ENCODE data around the gene OR52B2. TPM values are rescaled to one million over a fixed set of nuclear protein-coding genes. Genes with fewer than 3 reads are reported as not detected.
"Not testable (repeated sequence)": the region's sequence is repeated elsewhere in the genome, so short reads cannot be mapped to it uniquely, and the experiment has no call there.

The OR52B2 gene
- total RNA-seq, 1 experiment from 2014 or later = not detected

- no peak overlapping the region for H3K9ac ChIP-seq (ENCODE audit: low read length)
- TF ChIP-seq CTCF (conservative IDR thresholded peaks at IDR 0.05; ENCODE audit: low read depth, low read length) = no peak
- TF ChIP-seq EZH2phosphoT487 (IDR thresholded peaks at IDR 0.05; ENCODE audit: borderline replicate concordance, low read length) = no peak
- no peak for TF ChIP-seq EZH2 (IDR thresholded peaks at IDR 0.05; ENCODE audit: low read length, unreplicated experiment)
- H3F3A ChIP-seq (ENCODE audit: low read length, unreplicated experiment) = no peaks in the 10 kb centered on the region
- ATAC-seq (no peak), DNase-seq (no peak)
- H3K79me2 ChIP-seq (ENCODE audit: low read length) = no peaks in the 10 kb centered on the region
- BruUV-seq (replicated peaks) = no TSS peak
- POLR2A ChIA-PET (ENCODE audit: unreplicated experiment) = no interaction called here
- H2AFZ ChIP-seq (ENCODE audit: low read length) = no peak overlapping the region
- H3K36me3 ChIP-seq (ENCODE audit: low read depth, low read length) = no peaks in the 10 kb centered on the region
- CTCF ChIA-PET = no interaction called here
- no peak overlapping the region for H3K4me3 ChIP-seq (ENCODE audit: low read length)
- no peaks in the 10 kb centered on the region for H3K4me1 ChIP-seq (ENCODE audit: insufficient read depth, low read length)
- no peaks in the 10 kb centered on the region for H3K27me3 ChIP-seq (ENCODE audit: low read length)
- no peaks in the 10 kb centered on the region for H4K20me1 ChIP-seq (ENCODE audit: low read length)
- intact Hi-C loops (cut with micrococcal nuclease) = no loop called here
- H3K9me3 ChIP-seq (ENCODE audit: low read length) = no peaks in the 10 kb centered on the region
- H3K9me2 ChIP-seq (replicated peaks; ENCODE audit: low read length) = no peaks in the 10 kb centered on the region
- H3K4me2 ChIP-seq (ENCODE audit: low read length) = no peak overlapping the region
- no peak overlapping the region for H3K27ac ChIP-seq (ENCODE audit: low read length)
These were observed 19.0 kb downstream of the OR52B2 start for GRCh38 chr11:6151117-6151516.

DNA sequence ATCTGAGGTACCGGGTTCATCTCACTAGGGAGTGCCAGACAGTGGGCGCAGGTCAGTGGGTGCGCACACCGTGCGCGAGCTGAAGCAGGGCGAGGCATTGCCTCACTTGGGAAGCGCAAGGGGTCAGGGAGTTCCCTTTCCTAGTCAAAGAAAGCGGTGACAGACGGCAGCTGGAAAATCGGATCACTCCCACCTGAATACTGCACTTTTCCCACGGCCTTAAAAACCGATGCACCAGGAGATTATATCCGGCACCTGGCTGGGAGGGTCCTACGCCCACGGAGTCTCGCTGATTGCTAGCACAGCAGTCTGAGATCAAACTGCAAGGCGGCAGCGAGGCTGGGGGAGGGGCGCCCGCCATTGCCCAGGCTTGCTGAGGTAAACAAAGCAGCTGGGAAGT lies 26.4 kb downstream of the OR52B2 start:
- H3F3A ChIP-seq (ENCODE audit: low read length, unreplicated experiment); H3K9me3 ChIP-seq (ENCODE audit: low read length); H2AFZ ChIP-seq (ENCODE audit: low read length); CTCF ChIA-PET; POLR2A ChIA-PET (ENCODE audit: unreplicated experiment); H3K36me3 ChIP-seq (ENCODE audit: low read depth, low read length); BruUV-seq (replicated peaks); H3K79me2 ChIP-seq (ENCODE audit: low read length); ATAC-seq; H4K20me1 ChIP-seq (ENCODE audit: low read length); intact Hi-C loops (cut with micrococcal nuclease); H3K4me2 ChIP-seq (ENCODE audit: low read length); H3K9me2 ChIP-seq (replicated peaks; ENCODE audit: low read length); H3K27ac ChIP-seq (ENCODE audit: low read length); H3K4me3 ChIP-seq (ENCODE audit: low read length); DNase-seq; H3K4me1 ChIP-seq (ENCODE audit: insufficient read depth, low read length); H3K9ac ChIP-seq (ENCODE audit: low read length): not testable (repeated sequence)
- peaks cover 36% of the 10 kb centered on the region for H3K27me3 ChIP-seq (ENCODE audit: low read length)

DNA sequence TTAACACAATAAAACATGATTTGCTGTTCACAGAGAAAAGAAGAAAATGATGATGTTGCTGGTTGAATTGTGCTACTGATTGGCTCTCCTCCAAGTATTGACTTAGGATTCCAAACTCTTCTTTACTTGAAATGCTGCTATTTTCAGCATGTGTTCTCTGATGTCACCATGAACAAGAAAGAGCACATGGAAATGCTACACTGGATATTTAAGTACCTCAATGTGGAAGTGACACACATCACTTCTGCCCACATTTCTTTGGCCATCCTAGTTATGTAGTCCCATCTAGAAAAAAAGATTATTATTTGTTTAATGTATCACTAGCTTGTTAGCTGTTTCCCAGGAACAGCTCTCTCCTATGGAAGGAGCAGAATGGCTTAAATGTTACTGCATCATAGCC lies 27.2 kb downstream of the OR52B2 start:
- Histone ChIP-seq H4K20me1 (ENCODE audit: low read length) (no peaks in the 10 kb centered on the region), H3F3A (ENCODE audit: low read length, unreplicated experiment) (no peaks in the 10 kb centered on the region)
- POLR2A ChIA-PET (ENCODE audit: unreplicated experiment) = no interaction called here

DNA sequence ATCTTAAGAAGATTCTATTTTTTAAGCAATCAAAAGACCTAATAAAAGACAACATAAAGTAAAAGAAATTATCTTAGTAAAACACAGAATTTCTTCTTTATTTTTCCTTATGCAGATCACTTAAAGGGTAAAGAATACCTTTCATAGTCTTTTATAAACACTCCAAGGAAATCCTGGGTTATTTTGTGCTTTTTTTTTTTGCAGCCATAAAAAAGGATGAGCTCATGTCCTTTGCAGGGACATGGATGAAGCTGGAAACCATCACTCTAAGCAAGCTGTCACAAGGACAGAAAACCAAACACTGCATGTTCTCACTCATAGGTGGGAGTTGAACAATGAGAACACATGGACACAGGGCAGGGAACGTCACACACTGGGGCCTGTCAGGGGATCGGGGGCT lies 34.2 kb downstream of the OR52B2 start:
- H3K9me2 ChIP-seq (replicated peaks; ENCODE audit: low read length); H2AFZ ChIP-seq (ENCODE audit: low read length); DNase-seq; H3K27ac ChIP-seq (ENCODE audit: low read length); ATAC-seq; H3K79me2 ChIP-seq (ENCODE audit: low read length); H3K9ac ChIP-seq (ENCODE audit: low read length); intact Hi-C loops (cut with micrococcal nuclease); H3F3A ChIP-seq (ENCODE audit: low read length, unreplicated experiment); H3K4me2 ChIP-seq (ENCODE audit: low read length); POLR2A ChIA-PET (ENCODE audit: unreplicated experiment); H3K9me3 ChIP-seq (ENCODE audit: low read length); H3K36me3 ChIP-seq (ENCODE audit: low read depth, low read length); CTCF ChIA-PET; H4K20me1 ChIP-seq (ENCODE audit: low read length); H3K4me3 ChIP-seq (ENCODE audit: low read length); H3K4me1 ChIP-seq (ENCODE audit: insufficient read depth, low read length); BruUV-seq (replicated peaks): not testable (repeated sequence)
- H3K27me3 ChIP-seq (ENCODE audit: low read length) = peaks cover 42% of the 10 kb centered on the region

More for the DNA sequence above, 27.2 kb downstream of the OR52B2 start:
- no peak overlapping the region for H3K4me2 ChIP-seq (ENCODE audit: low read length)
- no peaks in the 10 kb centered on the region for H3K36me3 ChIP-seq (ENCODE audit: low read depth, low read length)
- H3K4me3 ChIP-seq (ENCODE audit: low read length) = no peak overlapping the region
- DNase-seq = no peak
- peaks cover 38% of the 10 kb centered on the region for H3K27me3 ChIP-seq (ENCODE audit: low read length)
- no peaks in the 10 kb centered on the region for H3K79me2 ChIP-seq (ENCODE audit: low read length)
- no peaks in the 10 kb centered on the region for H3K9me2 ChIP-seq (replicated peaks; ENCODE audit: low read length)
- CTCF ChIA-PET = no interaction called here
- intact Hi-C loops (cut with micrococcal nuclease) = no loop called here
- TF ChIP-seq EZH2phosphoT487 (IDR thresholded peaks at IDR 0.05; ENCODE audit: borderline replicate concordance, low read length) (no peak), EZH2 (IDR thresholded peaks at IDR 0.05; ENCODE audit: low read length, unreplicated experiment) (no peak), CTCF (conservative IDR thresholded peaks at IDR 0.05; ENCODE audit: low read depth, low read length) (no peak)
- H2AFZ ChIP-seq (ENCODE audit: low read length) = no peak overlapping the region
- no peaks in the 10 kb centered on the region for H3K4me1 ChIP-seq (ENCODE audit: insufficient read depth, low read length)
- H3K9ac ChIP-seq (ENCODE audit: low read length) = no peak overlapping the region
- H3K27ac ChIP-seq (ENCODE audit: low read length) = no peak overlapping the region
- no peaks in the 10 kb centered on the region for H3K9me3 ChIP-seq (ENCODE audit: low read length)
- no peak for ATAC-seq
- no TSS peak for BruUV-seq (replicated peaks)

Data from PC-3 (cell line).